ENCODE data around the gene DCLK2. TPM values are rescaled to one million over a fixed set of nuclear protein-coding genes. Genes with fewer than 3 reads are reported as not detected.

The DCLK2 gene
- total RNA-seq, 1 donor from 2014 or later = 3.4 TPM

- no peak for TF ChIP-seq CTCF (IDR thresholded peaks at IDR 0.05; ENCODE audit: insufficient read depth, low read length, poor library complexity, severe bottlenecking)
- no peak overlapping the region for H3K4me3 ChIP-seq (ENCODE audit: low read depth, low read length)
- H3K27me3 ChIP-seq (ENCODE audit: control insufficient read depth, insufficient read depth, low read length) = no peaks in the 10 kb centered on the region
- H3K36me3 ChIP-seq (ENCODE audit: control insufficient read depth, insufficient read depth, low read length) = no peaks in the 10 kb centered on the region
- no peak for DNase-seq (ENCODE audit: low read depth)
These were observed 7.6 kb upstream of the DCLK2 start for GRCh38 chr4:150070464-150071170.

- H3K27me3 ChIP-seq (ENCODE audit: control insufficient read depth, insufficient read depth, low read length) = no peaks in the 10 kb centered on the region
- no peak overlapping the region for H3K4me3 ChIP-seq (ENCODE audit: low read depth, low read length)
- DNase-seq (ENCODE audit: low read depth) = no peak
- H3K36me3 ChIP-seq (ENCODE audit: control insufficient read depth, insufficient read depth, low read length) = no peaks in the 10 kb centered on the region
- TF ChIP-seq CTCF (IDR thresholded peaks at IDR 0.05; ENCODE audit: insufficient read depth, low read length, poor library complexity, severe bottlenecking) = no peak
These were observed 5.8 kb upstream of the DCLK2 start for GRCh38 chr4:150072471-150072870.

GRCh38 chr4:150072906-150073714 lies 5.1 kb upstream of the DCLK2 start:
- no peak overlapping the region for H3K4me3 ChIP-seq (ENCODE audit: low read depth, low read length)
- H3K27me3 ChIP-seq (ENCODE audit: control insufficient read depth, insufficient read depth, low read length) = no peaks in the 10 kb centered on the region
- DNase-seq (ENCODE audit: low read depth) = no peak
- no peak for TF ChIP-seq CTCF (IDR thresholded peaks at IDR 0.05; ENCODE audit: insufficient read depth, low read length, poor library complexity, severe bottlenecking)
- H3K36me3 ChIP-seq (ENCODE audit: control insufficient read depth, insufficient read depth, low read length) = no peaks in the 10 kb centered on the region

GRCh38 chr4:150074064-150074463 lies 4.2 kb upstream of the DCLK2 start:
- Histone ChIP-seq H3K4me3 (ENCODE audit: low read depth, low read length) (no peak overlapping the region), H3K36me3 (ENCODE audit: control insufficient read depth, insufficient read depth, low read length) (no peaks in the 10 kb centered on the region), H3K27me3 (ENCODE audit: control insufficient read depth, insufficient read depth, low read length) (no peaks in the 10 kb centered on the region)
- no peak for TF ChIP-seq CTCF (IDR thresholded peaks at IDR 0.05; ENCODE audit: insufficient read depth, low read length, poor library complexity, severe bottlenecking)
- no peak for DNase-seq (ENCODE audit: low read depth)

GRCh38 chr4:150078579-150079080 lies 385 bp downstream of the DCLK2 start:
- H3K27me3 ChIP-seq (ENCODE audit: control insufficient read depth, insufficient read depth, low read length) = no peaks in the 10 kb centered on the region
- H3K4me3 ChIP-seq (ENCODE audit: low read depth, low read length) = peak overlapping the region; percentile 56
- TF ChIP-seq CTCF (IDR thresholded peaks at IDR 0.05; ENCODE audit: insufficient read depth, low read length, poor library complexity, severe bottlenecking) = no peak
- DNase-seq (ENCODE audit: low read depth) = no peak
- no peaks in the 10 kb centered on the region for H3K36me3 ChIP-seq (ENCODE audit: control insufficient read depth, insufficient read depth, low read length)
